ENCODE results near the gene CX3CR1. TPM values are rescaled to one million over a fixed set of nuclear protein-coding genes. Genes with fewer than 3 reads are reported as not detected.

CX3CR1 gene
- total RNA-seq, 2 experiments from 2014 or later: 0.34 to 0.88 TPM

- peaks cover 3% of the 10 kb centered on the region for H3K27me3 Mint-ChIP-seq
- H3K36me3 Mint-ChIP-seq (ENCODE audit: low read depth): peaks cover 4% of the 10 kb centered on the region
- no peak overlapping the region for H3K27ac Mint-ChIP-seq
- ChIA-PET POLR2A (no interaction called here), CTCF (interaction anchor here (2.0 to 2.2 kb wide), 2 partner anchors 27 to 30 kb away, joined by 7 to 9 read pairs; no protein-coding TSS in a partner anchor)
- no peak overlapping the region for H3K4me3 Mint-ChIP-seq
- no peak for TF ChIP-seq CTCF (IDR thresholded peaks at IDR 0.05)
- peaks cover 9% of the 10 kb centered on the region for H3K9me3 Mint-ChIP-seq
- peaks cover 18% of the 10 kb centered on the region for H3K4me1 Mint-ChIP-seq (ENCODE audit: low read depth)
- DNase-seq (no peak), ATAC-seq (no peak)
- intact Hi-C loops (cut with micrococcal nuclease): no loop called here
Measured at GRCh38 chr3:39318301-39318700, 38.5 kb upstream of the CX3CR1 start.

GRCh38 chr3:39317571-39318169 is 37.8 kb upstream of the CX3CR1 start:
- POLR2A ChIA-PET: no interaction called here
- H3K4me3 Mint-ChIP-seq: no peak overlapping the region
- DNase-seq (no peak), ATAC-seq (no peak)
- peaks cover 4% of the 10 kb centered on the region for H3K36me3 Mint-ChIP-seq (ENCODE audit: low read depth)
- H3K27ac Mint-ChIP-seq: no peak overlapping the region
- peaks cover 12% of the 10 kb centered on the region for H3K4me1 Mint-ChIP-seq (ENCODE audit: low read depth)
- H3K27me3 Mint-ChIP-seq: peaks cover 3% of the 10 kb centered on the region
- TF ChIP-seq CTCF (IDR thresholded peaks at IDR 0.05): no peak
- intact Hi-C loops (cut with micrococcal nuclease): no loop called here
- CTCF ChIA-PET: interaction anchor here (1.3 to 2.2 kb wide), 3 partner anchors 25 to 29 kb away, joined by 4 to 9 read pairs (median 7); no protein-coding TSS in a partner anchor
- peaks cover 9% of the 10 kb centered on the region for H3K9me3 Mint-ChIP-seq

GRCh38 chr3:39315420-39315819 is 35.6 kb upstream of the CX3CR1 start:
- POLR2A ChIA-PET: no interaction called here
- H3K4me3 Mint-ChIP-seq: no peak overlapping the region

GRCh38 chr3:39313289-39313688 is 33.5 kb upstream of the CX3CR1 start:
- H3K27ac Mint-ChIP-seq: no peak overlapping the region
- ATAC-seq: no peak
- peaks cover 4% of the 10 kb centered on the region for H3K36me3 Mint-ChIP-seq (ENCODE audit: low read depth)
- H3K9me3 Mint-ChIP-seq: peaks cover 9% of the 10 kb centered on the region
- no peak for TF ChIP-seq CTCF (IDR thresholded peaks at IDR 0.05)
- no peak for DNase-seq
- CTCF ChIA-PET: interaction anchor here (0.9 kb wide), 1 partner anchor 25 kb away, joined by 3 read pairs; no protein-coding TSS in a partner anchor
- no peaks in the 10 kb centered on the region for H3K27me3 Mint-ChIP-seq
- peaks cover 4% of the 10 kb centered on the region for H3K4me1 Mint-ChIP-seq (ENCODE audit: low read depth)
- POLR2A ChIA-PET: no interaction called here
- H3K4me3 Mint-ChIP-seq: no peak overlapping the region
- intact Hi-C loops (cut with micrococcal nuclease): no loop called here

More at GRCh38 chr3:39315420-39315819, 35.6 kb upstream of the CX3CR1 start:
- ATAC-seq: no peak
- CTCF ChIA-PET: no interaction called here
- Mint-ChIP-seq H3K27ac (no peak overlapping the region), H3K4me1 (ENCODE audit: low read depth) (peaks cover 4% of the 10 kb centered on the region), H3K9me3 (peaks cover 9% of the 10 kb centered on the region), H3K36me3 (ENCODE audit: low read depth) (peaks cover 4% of the 10 kb centered on the region), H3K27me3 (peaks cover 3% of the 10 kb centered on the region)
- DNase-seq: no peak
- no peak for TF ChIP-seq CTCF (IDR thresholded peaks at IDR 0.05)
- intact Hi-C loops (cut with micrococcal nuclease): no loop called here

- ChIA-PET CTCF (interaction anchor here (1.6 to 3.5 kb wide), 3 partner anchors 11 to 76 kb away, joined by 3 to 19 read pairs (median 7); no protein-coding TSS in a partner anchor), POLR2A (no interaction called here)
- H3K36me3 Mint-ChIP-seq (ENCODE audit: low read depth): peaks cover 6% of the 10 kb centered on the region
- ATAC-seq (no peak), DNase-seq (no peak)
- intact Hi-C loops (cut with micrococcal nuclease): no loop called here
- no peaks in the 10 kb centered on the region for H3K4me1 Mint-ChIP-seq (ENCODE audit: low read depth)
- no peak overlapping the region for H3K27ac Mint-ChIP-seq
- TF ChIP-seq CTCF (IDR thresholded peaks at IDR 0.05): no peak
- H3K9me3 Mint-ChIP-seq: peaks cover 37% of the 10 kb centered on the region
- peaks cover 5% of the 10 kb centered on the region for H3K27me3 Mint-ChIP-seq
- no peak overlapping the region for H3K4me3 Mint-ChIP-seq
Measured at GRCh38 chr3:39302178-39302577, 22.3 kb upstream of the CX3CR1 start.

Data from activated CD8-positive, alpha-beta T cell treated with anti-CD3 and anti-CD28 coated beads for 36 hours (primary cell).